ENCODE data around the gene ATP1B2.
A peak's percentile ranks its signal among the peaks of the same experiment; 100 is the strongest.
"Not testable (repeated sequence)": the region's sequence is repeated elsewhere in the genome, so short reads cannot be mapped to it uniquely, and the experiment has no call there.

ATP1B2 gene

GRCh38 chr17:7650509-7651096 lies at the start of gene ATP1B2:
ATP1B2 (plus strand) TSS chr17:7650926; CDS start chr17:7651519, 593 bp downstream.
- DNase-seq (ENCODE audit: low read depth, low spot score) = peak; percentile 48

GRCh38 chr17:7606280-7606679 lies 44.4 kb upstream of the ATP1B2 start:
- DNase-seq (ENCODE audit: low read depth, low spot score) = no peak

DNA sequence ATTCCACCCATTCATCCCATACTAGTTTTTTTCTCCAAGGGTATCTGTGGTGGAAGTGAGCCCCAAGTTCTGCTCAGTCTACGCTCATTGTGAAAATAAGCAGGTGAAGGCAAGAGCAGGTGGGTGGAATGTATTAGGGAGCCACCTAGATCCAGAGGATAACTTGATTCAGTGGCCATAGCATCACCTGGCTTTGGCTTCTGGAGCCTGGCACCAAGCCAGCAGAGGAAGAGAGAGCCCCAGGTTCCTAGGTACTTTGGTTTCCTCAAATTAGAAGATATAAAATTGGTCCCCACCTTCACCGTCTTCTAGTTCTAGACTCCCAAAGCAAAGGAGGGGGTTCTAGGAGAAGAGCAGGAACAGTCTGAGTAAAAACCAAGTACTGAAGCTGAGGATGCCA lies 40.1 kb upstream of the ATP1B2 start:
- DNase-seq (ENCODE audit: low read depth, low spot score) = no peak

GRCh38 chr17:7611635-7612293 lies 39.0 kb upstream of the ATP1B2 start:
- no peak for DNase-seq (ENCODE audit: low read depth, low spot score)

DNA sequence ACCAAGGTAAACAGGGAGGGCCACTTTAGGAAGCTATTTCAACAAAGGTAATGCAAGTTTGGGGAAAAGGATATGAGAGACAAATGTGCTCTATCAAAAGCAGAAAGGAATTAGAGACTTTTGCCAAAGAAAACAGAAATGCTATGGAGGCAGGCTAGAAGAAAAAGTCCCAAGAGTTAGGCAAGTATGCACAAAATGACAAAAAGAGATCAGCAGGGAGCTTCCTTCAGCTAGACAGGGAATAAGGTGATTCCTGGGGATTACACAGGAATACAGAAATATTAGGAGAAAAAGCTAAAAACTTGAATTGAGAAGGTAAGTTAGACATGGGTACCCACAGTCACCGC lies 38.5 kb upstream of the ATP1B2 start:
- no peak for DNase-seq (ENCODE audit: low read depth, low spot score)

DNA sequence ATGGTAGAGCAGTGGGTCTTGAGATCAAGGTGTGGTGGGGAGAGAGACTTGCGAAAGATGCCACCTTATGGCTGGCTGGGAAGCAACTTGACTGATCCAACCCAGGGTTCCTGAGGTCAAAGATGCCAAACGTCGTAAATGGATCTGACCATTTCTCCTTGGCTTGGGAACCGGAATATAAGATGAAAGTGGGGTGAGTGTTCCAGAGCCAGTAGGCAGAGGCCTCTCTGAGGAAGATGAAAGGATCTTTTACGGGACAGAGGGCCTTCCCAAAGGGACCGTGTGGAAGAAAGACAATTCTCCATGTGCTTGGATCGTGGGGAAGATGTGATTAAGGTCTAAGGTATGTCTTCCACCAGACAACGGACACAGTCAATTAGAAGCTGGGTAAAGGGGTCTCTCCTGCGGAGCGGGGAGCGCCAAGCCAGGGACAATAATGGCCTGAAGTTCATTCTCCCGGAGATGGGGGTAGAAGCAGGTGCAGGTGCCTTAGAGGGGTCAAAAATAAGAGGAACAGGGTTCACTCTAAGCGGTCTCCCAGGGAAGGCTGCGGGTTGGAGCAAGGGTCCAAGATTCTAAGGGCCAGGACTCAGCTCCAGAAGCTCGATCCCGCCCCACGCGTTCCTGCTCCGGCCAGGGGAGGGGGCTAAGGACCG lies 36.8 kb upstream of the ATP1B2 start:
- DNase-seq (ENCODE audit: low read depth, low spot score) = no peak

DNA sequence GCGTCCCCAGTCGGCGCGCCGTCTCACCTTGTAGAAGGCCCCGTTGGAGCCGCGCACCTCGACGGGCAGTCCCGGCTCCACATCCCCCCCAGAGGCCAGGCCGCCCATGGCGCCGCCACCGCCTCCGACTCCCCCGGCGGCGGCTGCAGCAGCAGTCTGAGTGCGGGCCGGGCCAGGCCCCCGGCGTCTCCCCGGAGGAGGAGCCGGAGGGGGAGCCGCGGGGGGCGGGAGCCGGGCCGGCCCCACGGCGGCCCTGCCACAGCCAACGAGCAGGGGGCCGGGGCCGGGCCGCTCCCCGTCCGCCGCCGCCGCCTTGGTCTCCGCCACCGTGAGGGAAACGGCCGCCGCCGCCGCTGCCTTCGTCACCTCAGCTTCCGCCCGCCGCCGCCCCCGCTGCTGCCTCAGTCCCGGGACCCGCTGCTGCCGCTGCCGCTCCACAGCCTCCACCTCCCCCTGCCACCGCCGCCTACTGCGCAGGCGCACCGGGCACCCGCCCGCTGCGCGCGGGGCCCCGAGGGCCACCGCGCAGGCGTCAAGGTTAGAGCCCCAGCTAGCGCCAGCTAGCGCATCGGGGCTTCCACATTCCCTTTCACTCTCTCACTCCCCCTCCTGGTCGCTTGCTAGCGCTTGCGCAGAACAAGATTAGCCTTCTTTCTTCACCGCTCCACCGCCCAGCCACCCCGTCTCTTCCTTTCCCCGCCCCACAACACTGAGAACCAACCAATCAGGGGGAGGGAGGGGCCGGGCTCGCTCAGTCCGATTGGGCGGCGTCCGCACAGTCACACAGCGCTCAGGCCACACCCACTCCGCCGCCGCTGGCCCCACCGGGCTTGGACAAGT lies 36.1 kb upstream of the ATP1B2 start, which contains the start of gene FXR2:
Gene FXR2, minus strand, starts transcription at position 473 of the 840 bp plus-strand sequence. Its CDS starts 365 bp downstream, at position 108.
- DNase-seq (ENCODE audit: low read depth, low spot score) = peak; percentile 99

DNA sequence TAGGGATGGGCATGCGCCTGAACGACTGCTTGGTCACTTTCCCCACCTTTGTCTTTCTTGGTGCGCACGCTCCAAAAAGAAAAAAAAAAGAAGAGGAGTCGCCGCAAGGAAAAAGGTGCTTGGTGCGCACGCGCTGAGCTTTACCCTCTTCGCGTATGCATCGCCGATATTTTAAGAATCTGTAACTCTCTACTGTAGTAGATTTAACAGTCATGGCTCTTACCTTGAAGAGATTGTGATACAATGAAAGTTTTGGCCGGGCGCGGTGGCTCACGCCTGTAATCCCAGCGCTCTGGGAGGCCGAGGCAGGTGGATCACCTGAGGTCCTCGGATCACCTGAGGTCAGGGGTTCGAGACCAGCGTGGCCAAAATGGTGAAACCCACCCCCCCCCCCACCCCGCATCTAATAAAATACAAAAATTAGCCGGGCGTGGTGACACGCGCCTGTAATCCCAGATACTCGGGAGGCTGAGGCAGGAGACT lies 35.4 kb upstream of the ATP1B2 start:
- DNase-seq (ENCODE audit: low read depth, low spot score) = no peak

- DNase-seq (ENCODE audit: low read depth, low spot score) = no peak
Measured at GRCh38 chr17:7618608-7619007, 32.1 kb upstream of the ATP1B2 start.

DNA sequence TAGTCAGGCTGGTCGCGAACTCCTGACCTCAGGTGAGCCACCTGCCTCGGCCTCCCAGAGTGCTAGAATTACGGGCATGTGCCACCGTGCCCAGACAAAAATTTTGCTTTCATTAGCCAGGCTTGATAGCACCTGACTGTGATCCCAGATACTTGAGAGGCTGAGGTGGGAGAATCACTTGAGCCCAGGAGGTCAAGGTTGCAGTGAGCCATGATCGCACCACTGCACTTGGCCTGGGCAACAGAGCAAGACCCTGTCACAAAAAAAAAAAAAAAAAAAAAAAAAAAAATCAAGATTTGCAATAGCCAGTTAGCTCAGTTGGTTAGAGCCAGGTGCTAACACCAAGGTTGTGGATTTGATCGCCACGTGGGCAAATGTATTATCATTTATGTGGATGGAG lies 29.9 kb upstream of the ATP1B2 start:
- DNase-seq (ENCODE audit: low read depth, low spot score) = no peak

GRCh38 chr17:7623661-7624060 lies 27.1 kb upstream of the ATP1B2 start:
- DNase-seq (ENCODE audit: low read depth, low spot score) = no peak

DNA sequence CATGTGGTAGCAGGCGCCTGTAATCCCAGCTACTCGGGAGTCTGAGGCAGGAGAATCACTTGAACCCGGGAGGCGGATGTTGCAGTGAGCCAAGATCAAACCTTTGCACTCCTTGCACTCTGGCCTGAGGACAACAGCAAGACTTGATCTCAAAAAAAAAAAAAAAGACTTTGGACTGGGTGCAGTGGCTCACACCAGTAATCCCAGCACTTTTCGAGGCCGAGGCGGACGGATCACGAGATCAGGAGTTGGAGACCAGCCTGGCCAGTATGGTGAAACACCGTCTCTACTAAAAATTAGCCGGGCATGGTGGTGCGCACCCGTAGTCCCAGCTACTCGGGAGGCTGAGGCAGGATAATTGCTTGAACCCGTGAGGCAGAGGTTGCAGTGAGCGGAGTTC lies 25.0 kb upstream of the ATP1B2 start:
- DNase-seq (ENCODE audit: low read depth, low spot score) = not testable (repeated sequence)

- no peak for DNase-seq (ENCODE audit: low read depth, low spot score)
Measured at GRCh38 chr17:7626307-7626706, 24.4 kb upstream of the ATP1B2 start.

- DNase-seq (ENCODE audit: low read depth, low spot score) = no peak
Measured at GRCh38 chr17:7626956-7627249, 23.8 kb upstream of the ATP1B2 start.

GRCh38 chr17:7627250-7628121 lies 23.2 kb upstream of the ATP1B2 start, which contains the start of gene SAT2:
SAT2 (minus strand) TSS chr17:7627821; CDS start chr17:7627635, 186 bp downstream.
- peak; percentile 69 for DNase-seq (ENCODE audit: low read depth, low spot score)

GRCh38 chr17:7629939-7630571 lies 20.7 kb upstream of the ATP1B2 start, which contains the start of gene SHBG:
SHBG (plus strand) TSS chr17:7630135; CDS start chr17:7630173, 38 bp downstream.
- DNase-seq (ENCODE audit: low read depth, low spot score) = no peak

DNA sequence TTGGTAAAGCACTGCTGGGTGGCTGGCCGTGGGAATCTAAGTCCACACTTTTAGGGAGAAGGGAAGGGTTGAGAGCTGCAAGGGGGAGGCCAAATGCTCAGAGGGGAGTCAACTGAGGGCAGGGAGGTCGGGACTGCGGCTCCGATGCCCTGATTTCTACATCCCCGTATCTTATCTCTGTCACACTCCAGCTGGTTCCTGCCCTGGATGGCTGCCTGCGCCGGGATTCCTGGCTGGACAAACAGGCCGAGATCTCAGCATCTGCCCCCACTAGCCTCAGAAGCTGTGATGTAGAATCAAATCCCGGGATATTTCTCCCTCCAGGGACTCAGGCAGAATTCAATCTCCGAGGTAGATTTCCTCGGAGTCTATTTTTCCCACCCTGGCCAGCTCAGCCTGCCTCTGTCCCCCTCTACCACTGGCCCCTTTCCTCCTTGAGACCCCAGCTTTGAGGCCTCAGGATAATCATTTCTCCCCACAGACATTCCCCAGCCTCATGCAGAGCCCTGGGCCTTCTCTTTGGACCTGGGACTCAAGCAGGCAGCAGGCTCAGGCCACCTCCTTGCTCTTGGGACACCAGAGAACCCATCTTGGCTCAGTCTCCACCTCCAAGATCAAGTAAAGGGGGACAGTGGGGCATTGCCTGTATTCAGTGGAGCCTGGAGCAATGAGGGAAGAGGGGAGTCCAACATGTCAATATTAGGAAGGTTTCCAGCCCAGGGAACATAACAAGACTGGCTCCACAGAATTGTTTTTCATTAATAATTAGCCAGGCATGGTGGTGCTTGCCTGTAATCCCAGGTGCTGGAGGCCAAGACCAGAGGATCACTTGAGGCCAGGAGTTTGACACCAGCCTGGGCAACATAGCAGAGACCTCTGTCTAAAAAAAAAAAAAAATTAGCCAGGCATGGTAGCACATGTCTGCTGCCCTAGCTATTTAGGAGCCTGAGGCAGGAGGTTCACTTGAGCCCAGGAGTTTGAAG lies 19.0 kb upstream of the ATP1B2 start:
- DNase-seq (ENCODE audit: low read depth, low spot score) = no peak

- DNase-seq (ENCODE audit: low read depth, low spot score) = no peak
Measured at GRCh38 chr17:7632492-7632894, 18.2 kb upstream of the ATP1B2 start.

- DNase-seq (ENCODE audit: low read depth, low spot score) = no peak
Measured at GRCh38 chr17:7633093-7633492, 17.6 kb upstream of the ATP1B2 start.

All from activated CD4-positive, CD25-positive, alpha-beta regulatory T cell treated with anti-CD3 and anti-CD28 coated beads, Interleukin-2, amount 50 U/mL, for 16 hours (primary cell).